HEK293 (cell line): Measurements from ENCODE around the gene CNPY2.

ENCODE experiments used
- KLF9 ChIP-seq: fragments of 450-650 bp; formaldehyde crosslinking; IDR thresholded peaks from 2 replicates; pipeline ENCODE4 v1.5.1; 2016; ENCODE audit warnings: missing biosample characterization, missing genetic modification characterization, low read depth
- MZF1 ChIP-seq: fragments of 450-650 bp; formaldehyde crosslinking; IDR thresholded peaks from 2 replicates; pipeline ENCODE4 v1.5.1; 2017; ENCODE audit warnings: missing biosample characterization, missing genetic modification characterization, borderline replicate concordance
- RBAK ChIP-seq: fragments of 450-650 bp; formaldehyde crosslinking; IDR thresholded peaks from 2 replicates; pipeline ENCODE4 v1.5.1; 2016; ENCODE audit warnings: missing biosample characterization, missing genetic modification characterization
- REPIN1 ChIP-seq: fragments of 450-650 bp; formaldehyde crosslinking; IDR thresholded peaks from 2 replicates; pipeline ENCODE4 v1.5.1; 2017; ENCODE audit warnings: missing biosample characterization, missing genetic modification characterization, low read depth
- SP3 ChIP-seq: fragments of 450-650 bp; formaldehyde crosslinking; IDR thresholded peaks from 2 replicates; pipeline ENCODE4 v1.5.1; 2016; ENCODE audit warnings: missing biosample characterization, missing genetic modification characterization
- ZBTB11 ChIP-seq: fragments of 450-650 bp; formaldehyde crosslinking; conservative IDR thresholded peaks from 2 replicates; pipeline ENCODE4 v1.5.1; 2016; ENCODE audit warnings: low read depth, missing biosample characterization, missing genetic modification characterization
- ZBTB21 ChIP-seq: fragments of 450-650 bp; formaldehyde crosslinking; IDR thresholded peaks from 2 replicates; pipeline ENCODE4 v1.5.1; 2017; ENCODE audit warnings: missing biosample characterization, missing genetic modification characterization
- ZEB2 ChIP-seq: fragments of 450-650 bp; formaldehyde crosslinking; IDR thresholded peaks from 2 replicates; pipeline ENCODE4 v1.5.1; 2016; ENCODE audit warnings: missing biosample characterization, missing genetic modification characterization
- ZNF10 ChIP-seq: fragments of 450-650 bp; formaldehyde crosslinking; IDR thresholded peaks from 2 replicates; pipeline ENCODE4 v1.5.1; 2017; ENCODE audit warnings: missing biosample characterization, missing genetic modification characterization
- ZNF112 ChIP-seq: fragments of 450-650 bp; formaldehyde crosslinking; IDR thresholded peaks from 2 replicates; pipeline ENCODE4 v1.5.0; 2017; ENCODE audit warnings: missing biosample characterization, missing genetic modification characterization
- ZNF133 ChIP-seq: fragments of 450-650 bp; formaldehyde crosslinking; IDR thresholded peaks from 2 replicates; pipeline ENCODE4 v1.5.1; 2016; ENCODE audit warnings: missing biosample characterization, missing genetic modification characterization
- ZNF148 ChIP-seq: fragments of 450-650 bp; formaldehyde crosslinking; IDR thresholded peaks from 2 replicates; pipeline ENCODE4 v1.5.0; 2017; ENCODE audit warnings: missing biosample characterization, missing genetic modification characterization, borderline replicate concordance
- ZNF214 ChIP-seq: fragments of 450-650 bp; formaldehyde crosslinking; IDR thresholded peaks from 2 replicates; pipeline ENCODE4 v1.5.1; 2017; ENCODE audit warnings: missing biosample characterization, mild to moderate bottlenecking, missing genetic modification characterization, borderline replicate concordance
- ZNF426 ChIP-seq: fragments of 450-650 bp; formaldehyde crosslinking; IDR thresholded peaks from 2 replicates; pipeline ENCODE4 v1.5.1; 2017; ENCODE audit warnings: missing biosample characterization, missing genetic modification characterization, mild to moderate bottlenecking, inconsistent platforms, moderate library complexity
- ZNF510 ChIP-seq: fragments of 450-650 bp; formaldehyde crosslinking; IDR thresholded peaks from 2 replicates; pipeline ENCODE4 v1.5.1; 2018; ENCODE audit warnings: mild to moderate bottlenecking, missing genetic modification characterization, missing biosample characterization; ENCODE audit not compliant: insufficient replicate concordance
- ZNF548 ChIP-seq: fragments of 450-650 bp; formaldehyde crosslinking; IDR thresholded peaks from 2 replicates; pipeline ENCODE4 v1.5.1; 2016; ENCODE audit warnings: missing biosample characterization, missing genetic modification characterization
- ZNF549 ChIP-seq: fragments of 450-650 bp; IDR thresholded peaks from 2 replicates; pipeline ENCODE4 v1.5.1; 2018; ENCODE audit warnings: missing biosample characterization, missing genetic modification characterization, mild to moderate bottlenecking, inconsistent platforms, moderate library complexity
- ZNF560 ChIP-seq: fragments of 450-650 bp; formaldehyde crosslinking; IDR thresholded peaks from 2 replicates; pipeline ENCODE4 v1.5.1; 2017; ENCODE audit warnings: missing biosample characterization, missing genetic modification characterization, borderline replicate concordance
- ZNF792 ChIP-seq: fragments of 450-650 bp; formaldehyde crosslinking; IDR thresholded peaks from 2 replicates; pipeline ENCODE4 v1.5.1; 2016; ENCODE audit warnings: missing biosample characterization, missing genetic modification characterization
- ZSCAN4 ChIP-seq: fragments of 450-650 bp; formaldehyde crosslinking; IDR thresholded peaks from 2 replicates; pipeline ENCODE4 v1.5.1; 2017; ENCODE audit warnings: missing biosample characterization, missing genetic modification characterization
- TF ChIP-seq, protein P1 (sequence below): fragments of 450-650 bp; formaldehyde crosslinking; IDR thresholded peaks from 2 replicates; pipeline ENCODE4 v1.5.1; 2016; ENCODE audit warnings: missing biosample characterization, missing genetic modification characterization
- TF ChIP-seq, protein P2 (sequence below): fragments of 450-650 bp; formaldehyde crosslinking; IDR thresholded peaks from 2 replicates; pipeline ENCODE4 v1.5.1; 2016; ENCODE audit warnings: missing biosample characterization, missing genetic modification characterization
- TF ChIP-seq, protein P3 (sequence below): fragments of 450-650 bp; formaldehyde crosslinking; IDR thresholded peaks from 2 replicates; pipeline ENCODE4 v1.5.1; 2017; ENCODE audit warnings: missing biosample characterization, missing genetic modification characterization

The CNPY2 gene

DNA sequence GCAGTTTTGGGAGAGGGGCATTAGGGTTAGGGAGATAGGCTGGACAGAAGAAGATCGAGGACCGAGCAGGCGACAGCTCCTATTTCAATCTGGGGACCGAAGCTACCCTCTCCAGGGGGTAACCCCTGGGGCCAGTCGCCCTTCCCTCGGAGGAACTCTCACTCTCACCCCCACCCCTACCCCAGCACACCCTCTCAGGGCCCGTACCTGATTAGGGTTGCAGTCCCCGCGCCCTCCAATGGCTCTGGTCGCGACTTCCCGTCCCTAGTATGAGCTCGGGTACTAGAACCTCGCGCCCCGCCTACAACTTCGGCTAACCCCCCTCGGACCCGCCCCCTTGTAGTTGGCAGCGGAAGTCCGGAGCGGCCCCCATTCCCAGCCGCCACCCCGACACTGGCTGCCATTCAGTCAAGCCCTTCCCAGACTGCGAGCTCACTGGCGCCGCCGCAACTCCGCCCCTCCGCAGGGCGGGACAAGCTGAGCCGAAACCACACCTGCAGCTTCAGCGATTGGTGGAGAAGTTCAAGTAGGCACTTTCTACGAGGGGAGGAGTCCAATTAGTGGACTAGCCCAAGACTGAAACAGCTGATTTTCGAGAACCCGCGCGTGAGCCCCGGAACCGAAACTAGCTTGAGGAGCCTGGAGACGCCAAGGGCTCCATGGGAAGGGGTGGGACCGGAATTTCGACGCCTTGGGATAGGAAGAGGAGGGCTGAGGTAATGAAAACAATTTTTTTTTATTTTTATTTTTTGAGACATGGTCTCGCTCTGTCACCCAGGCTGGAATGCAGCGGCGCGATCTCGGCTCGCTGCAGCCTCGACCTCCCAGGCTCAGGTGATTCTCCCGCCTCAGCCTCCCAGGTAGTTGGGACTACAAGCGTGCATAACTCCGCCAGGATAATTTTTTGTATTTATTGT lies 44.3 kb upstream of the CNPY2 start, which contains the start of gene STAT2 (continued):
- TF ChIP-seq ZBTB21 (tag by site-specific recombination), result no peak
- TF ChIP-seq ZNF549 (tag by site-specific recombination), result no peak
- TF ChIP-seq ZNF548 (tag by site-specific recombination), result peak; percentile 60; the same call in 1 of the 2 replicates
- TF ChIP-seq, protein P1, sequence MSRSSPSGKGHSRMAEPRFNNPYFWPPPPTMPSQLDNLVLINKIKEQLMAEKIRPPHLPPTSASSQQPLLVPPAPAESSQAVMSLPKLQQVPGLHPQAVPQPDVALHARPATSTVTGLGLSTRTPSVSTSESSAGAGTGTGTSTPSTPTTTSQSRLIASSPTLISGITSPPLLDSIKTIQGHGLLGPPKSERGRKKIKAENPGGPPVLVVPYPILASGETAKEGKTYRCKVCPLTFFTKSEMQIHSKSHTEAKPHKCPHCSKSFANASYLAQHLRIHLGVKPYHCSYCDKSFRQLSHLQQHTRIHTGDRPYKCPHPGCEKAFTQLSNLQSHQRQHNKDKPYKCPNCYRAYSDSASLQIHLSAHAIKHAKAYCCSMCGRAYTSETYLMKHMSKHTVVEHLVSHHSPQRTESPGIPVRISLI (tag by site-specific recombination), result peak; percentile 99
- no peak for TF ChIP-seq REPIN1 (tag by site-specific recombination)
- no peak for TF ChIP-seq ZNF510 (tag by site-specific recombination)
- TF ChIP-seq ZNF792, result no peak
- peak; percentile 89 for TF ChIP-seq ZEB2 (tag by site-specific recombination)
- TF ChIP-seq ZNF148 (tag by site-specific recombination), result no peak
- peak; percentile 94 for TF ChIP-seq KLF9 (tag by site-specific recombination)
- peak; percentile 87 for TF ChIP-seq ZBTB11 (tag by site-specific recombination)
- TF ChIP-seq, protein P2, sequence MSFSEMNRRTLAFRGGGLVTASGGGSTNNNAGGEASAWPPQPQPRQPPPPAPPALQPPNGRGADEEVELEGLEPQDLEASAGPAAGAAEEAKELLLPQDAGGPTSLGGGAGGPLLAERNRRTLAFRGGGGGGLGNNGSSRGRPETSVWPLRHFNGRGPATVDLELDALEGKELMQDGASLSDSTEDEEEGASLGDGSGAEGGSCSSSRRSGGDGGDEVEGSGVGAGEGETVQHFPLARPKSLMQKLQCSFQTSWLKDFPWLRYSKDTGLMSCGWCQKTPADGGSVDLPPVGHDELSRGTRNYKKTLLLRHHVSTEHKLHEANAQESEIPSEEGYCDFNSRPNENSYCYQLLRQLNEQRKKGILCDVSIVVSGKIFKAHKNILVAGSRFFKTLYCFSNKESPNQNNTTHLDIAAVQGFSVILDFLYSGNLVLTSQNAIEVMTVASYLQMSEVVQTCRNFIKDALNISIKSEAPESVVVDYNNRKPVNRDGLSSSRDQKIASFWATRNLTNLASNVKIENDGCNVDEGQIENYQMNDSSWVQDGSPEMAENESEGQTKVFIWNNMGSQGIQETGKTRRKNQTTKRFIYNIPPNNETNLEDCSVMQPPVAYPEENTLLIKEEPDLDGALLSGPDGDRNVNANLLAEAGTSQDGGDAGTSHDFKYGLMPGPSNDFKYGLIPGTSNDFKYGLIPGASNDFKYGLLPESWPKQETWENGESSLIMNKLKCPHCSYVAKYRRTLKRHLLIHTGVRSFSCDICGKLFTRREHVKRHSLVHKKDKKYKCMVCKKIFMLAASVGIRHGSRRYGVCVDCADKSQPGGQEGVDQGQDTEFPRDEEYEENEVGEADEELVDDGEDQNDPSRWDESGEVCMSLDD, result peak; percentile 93
- TF ChIP-seq ZSCAN4 (tag by site-specific recombination), result 0 out of 2 replicates have a peak, but pooled peaks have one; percentile 38
- no peak for TF ChIP-seq ZNF112 (tag by site-specific recombination)
- no peak for TF ChIP-seq MZF1
- TF ChIP-seq ZNF560, result no peak
- TF ChIP-seq, protein P3, sequence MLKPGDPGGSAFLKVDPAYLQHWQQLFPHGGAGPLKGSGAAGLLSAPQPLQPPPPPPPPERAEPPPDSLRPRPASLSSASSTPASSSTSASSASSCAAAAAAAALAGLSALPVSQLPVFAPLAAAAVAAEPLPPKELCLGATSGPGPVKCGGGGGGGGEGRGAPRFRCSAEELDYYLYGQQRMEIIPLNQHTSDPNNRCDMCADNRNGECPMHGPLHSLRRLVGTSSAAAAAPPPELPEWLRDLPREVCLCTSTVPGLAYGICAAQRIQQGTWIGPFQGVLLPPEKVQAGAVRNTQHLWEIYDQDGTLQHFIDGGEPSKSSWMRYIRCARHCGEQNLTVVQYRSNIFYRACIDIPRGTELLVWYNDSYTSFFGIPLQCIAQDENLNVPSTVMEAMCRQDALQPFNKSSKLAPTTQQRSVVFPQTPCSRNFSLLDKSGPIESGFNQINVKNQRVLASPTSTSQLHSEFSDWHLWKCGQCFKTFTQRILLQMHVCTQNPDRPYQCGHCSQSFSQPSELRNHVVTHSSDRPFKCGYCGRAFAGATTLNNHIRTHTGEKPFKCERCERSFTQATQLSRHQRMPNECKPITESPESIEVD (tag by site-specific recombination), result no peak
- TF ChIP-seq ZNF133 (tag by site-specific recombination), result no peak
- peak; percentile 99 for TF ChIP-seq SP3 (tag by site-specific recombination)
- TF ChIP-seq RBAK (tag by site-specific recombination), result no peak
- no peak for TF ChIP-seq ZNF426
- no peak for TF ChIP-seq ZNF214 (tag by site-specific recombination)
- TF ChIP-seq ZNF10, result peak; percentile 100
